HG03025 (cell line): ENCODE data around the gene SLX9.

Experiments
- ATAC-seq: cut with Tn5 transposase; IDR thresholded peaks from one replicate; pipeline ENCODE4 v1.9.1; 2021; ENCODE audit warnings: mild to moderate bottlenecking, moderate library complexity; ENCODE audit not compliant: unreplicated experiment, low FRiP score

SLX9 gene

GRCh38 chr21:44913425-44914175 is 26.2 kb upstream of the SLX9 start:
- no peak for ATAC-seq

- no peak for ATAC-seq
Measured at GRCh38 chr21:44914176-44914874, 25.5 kb upstream of the SLX9 start.

GRCh38 chr21:44916965-44917364 is 22.9 kb upstream of the SLX9 start:
- ATAC-seq, result no peak

- ATAC-seq, result no peak
Measured at GRCh38 chr21:44917446-44918106, 22.3 kb upstream of the SLX9 start.

- no peak for ATAC-seq
Measured at GRCh38 chr21:44918107-44918470, 21.7 kb upstream of the SLX9 start.

GRCh38 chr21:44918581-44919033 is 21.2 kb upstream of the SLX9 start:
- ATAC-seq, result no peak

- ATAC-seq, result no peak
Measured at GRCh38 chr21:44919111-44919912, 20.5 kb upstream of the SLX9 start.

GRCh38 chr21:44919913-44920693 is 19.7 kb upstream of the SLX9 start:
- ATAC-seq, result no peak

GRCh38 chr21:44920694-44921604 is 18.9 kb upstream of the SLX9 start, which contains the start of gene ITGB2:
TSS of gene ITGB2 (minus strand) at chr21:44920899. CDS start at chr21:44910782, 10,117 bp downstream.
- ATAC-seq, result no peak

- no peak for ATAC-seq
Measured at GRCh38 chr21:44921928-44922327, 17.9 kb upstream of the SLX9 start.

- no peak for ATAC-seq
Measured at GRCh38 chr21:44923480-44924084, 16.2 kb upstream of the SLX9 start.

GRCh38 chr21:44924606-44925377 is 15.0 kb upstream of the SLX9 start:
- no peak for ATAC-seq

- ATAC-seq, result no peak
Measured at GRCh38 chr21:44925378-44925755, 14.5 kb upstream of the SLX9 start.

GRCh38 chr21:44926331-44927101 is 13.3 kb upstream of the SLX9 start:
- ATAC-seq, result no peak

- no peak for ATAC-seq
Measured at GRCh38 chr21:44927259-44927586, 12.6 kb upstream of the SLX9 start.

- ATAC-seq, result no peak
Measured at GRCh38 chr21:44927587-44928461, 12.0 kb upstream of the SLX9 start.
